ENCODE results near the gene ZRSR2. TPM values are rescaled to one million over a fixed set of nuclear protein-coding genes. Genes with fewer than 3 reads are reported as not detected.
"Not testable (repeated sequence)": the region's sequence is repeated elsewhere in the genome, so short reads cannot be mapped to it uniquely, and the experiment has no call there.

The ZRSR2 gene
- total RNA-seq, 1 donor from 2014 or later = 9.5 TPM

DNA sequence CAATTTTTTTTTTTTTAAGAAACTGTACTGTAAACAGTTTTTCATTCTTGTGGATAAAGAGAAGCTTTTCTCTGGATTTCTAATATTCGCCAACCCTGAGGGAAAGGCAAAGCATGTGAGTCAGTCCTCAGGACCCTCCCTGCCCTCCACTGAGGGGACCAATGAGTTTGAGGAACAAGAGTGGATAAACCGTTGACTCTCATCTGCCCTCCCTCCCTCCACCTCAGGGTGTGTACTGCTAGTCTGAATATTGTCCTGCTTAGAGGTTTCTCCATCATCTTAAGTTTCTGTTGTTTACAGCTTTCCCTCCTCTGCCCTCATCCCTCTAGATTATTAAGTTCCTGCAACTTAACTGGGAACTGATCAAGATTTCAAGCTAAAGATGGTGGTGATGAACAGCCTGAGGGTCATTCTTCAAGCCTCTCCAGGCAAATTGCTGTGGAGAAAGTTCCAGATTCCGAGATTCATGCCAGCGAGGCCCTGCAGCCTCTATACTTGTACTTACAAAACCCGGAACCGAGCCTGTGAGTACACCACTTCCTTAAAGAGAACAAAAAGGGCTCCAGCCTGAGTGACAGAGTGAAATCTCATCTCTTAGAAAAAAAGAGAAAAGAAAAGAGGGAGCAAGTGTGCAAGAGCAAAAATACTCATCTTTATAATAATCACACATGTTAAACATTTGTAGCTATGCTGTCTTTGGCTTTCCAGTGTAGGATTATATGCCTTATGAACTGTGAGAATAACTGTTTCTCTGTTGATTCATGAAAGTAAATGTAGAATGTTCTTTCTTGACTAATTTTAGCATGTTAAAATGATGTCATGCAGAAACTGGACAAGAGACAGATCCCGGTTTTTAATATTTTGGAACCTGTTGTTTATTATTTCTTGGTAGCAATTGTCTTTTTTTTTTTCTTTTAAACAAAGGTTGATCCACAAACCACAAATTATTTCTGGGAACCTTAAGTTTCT lies 40.4 kb upstream of the ZRSR2 start:
- DNase-seq = no peak
- intact Hi-C loops (cut with DNase I) = no loop called here
- Histone ChIP-seq H3K9me3 (no peaks in the 10 kb centered on the region), H3K36me3 (no peaks in the 10 kb centered on the region), H3K27me3 (no peaks in the 10 kb centered on the region), H3K4me3 (no peak overlapping the region), H3K27ac (peak overlapping the region; percentile 83), H3K4me1 (peaks cover 17% of the 10 kb centered on the region)
- peak; percentile 74 for ATAC-seq
- TF ChIP-seq, protein P1, sequence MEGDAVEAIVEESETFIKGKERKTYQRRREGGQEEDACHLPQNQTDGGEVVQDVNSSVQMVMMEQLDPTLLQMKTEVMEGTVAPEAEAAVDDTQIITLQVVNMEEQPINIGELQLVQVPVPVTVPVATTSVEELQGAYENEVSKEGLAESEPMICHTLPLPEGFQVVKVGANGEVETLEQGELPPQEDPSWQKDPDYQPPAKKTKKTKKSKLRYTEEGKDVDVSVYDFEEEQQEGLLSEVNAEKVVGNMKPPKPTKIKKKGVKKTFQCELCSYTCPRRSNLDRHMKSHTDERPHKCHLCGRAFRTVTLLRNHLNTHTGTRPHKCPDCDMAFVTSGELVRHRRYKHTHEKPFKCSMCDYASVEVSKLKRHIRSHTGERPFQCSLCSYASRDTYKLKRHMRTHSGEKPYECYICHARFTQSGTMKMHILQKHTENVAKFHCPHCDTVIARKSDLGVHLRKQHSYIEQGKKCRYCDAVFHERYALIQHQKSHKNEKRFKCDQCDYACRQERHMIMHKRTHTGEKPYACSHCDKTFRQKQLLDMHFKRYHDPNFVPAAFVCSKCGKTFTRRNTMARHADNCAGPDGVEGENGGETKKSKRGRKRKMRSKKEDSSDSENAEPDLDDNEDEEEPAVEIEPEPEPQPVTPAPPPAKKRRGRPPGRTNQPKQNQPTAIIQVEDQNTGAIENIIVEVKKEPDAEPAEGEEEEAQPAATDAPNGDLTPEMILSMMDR (IDR thresholded peaks at IDR 0.05) = no peak

DNA sequence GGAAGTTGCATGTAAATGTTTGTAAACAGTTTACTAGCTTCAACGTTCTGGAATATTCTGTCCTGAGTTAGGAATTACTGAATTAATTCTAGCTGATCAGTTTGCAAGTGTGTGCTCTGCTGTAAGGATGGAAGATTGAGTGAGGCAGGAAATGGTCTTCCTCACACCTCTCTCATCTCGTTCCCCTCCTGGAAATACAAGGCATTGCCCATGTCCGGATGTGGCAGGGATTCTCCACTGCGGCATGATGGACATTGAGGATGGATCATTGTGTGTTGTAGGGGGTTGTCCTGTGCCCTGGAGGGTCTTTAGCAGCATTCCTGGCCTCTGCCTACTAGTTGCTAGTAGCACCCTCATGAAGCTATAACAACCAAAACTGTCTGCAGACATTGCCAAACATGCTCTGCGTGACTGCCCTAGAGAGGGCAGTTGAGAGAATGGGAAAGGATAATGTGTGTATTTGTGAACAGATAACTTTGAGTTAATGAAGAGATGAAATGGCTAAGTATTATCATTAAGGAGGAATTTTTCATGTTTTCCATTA lies 39.6 kb upstream of the ZRSR2 start:
- Histone ChIP-seq H3K27me3 (no peaks in the 10 kb centered on the region), H3K36me3 (no peaks in the 10 kb centered on the region), H3K9me3 (no peaks in the 10 kb centered on the region), H3K4me3 (no peak overlapping the region), H3K27ac (peak overlapping the region; percentile 83), H3K4me1 (peaks cover 17% of the 10 kb centered on the region)
- intact Hi-C loops (cut with DNase I) = no loop called here
- DNase-seq (no peak), ATAC-seq (no peak)
- TF ChIP-seq, protein P1 (IDR thresholded peaks at IDR 0.05) = no peak

- DNase-seq = no peak
- ATAC-seq = peak; percentile 55
- no peaks in the 10 kb centered on the region for H3K27me3 ChIP-seq
- H3K36me3 ChIP-seq = no peaks in the 10 kb centered on the region
- no peak overlapping the region for H3K4me3 ChIP-seq
- TF ChIP-seq, protein P1 (IDR thresholded peaks at IDR 0.05) = no peak
- peak overlapping the region; percentile 83 for H3K27ac ChIP-seq
- intact Hi-C loops (cut with DNase I) = no loop called here
- H3K9me3 ChIP-seq = no peaks in the 10 kb centered on the region
- H3K4me1 ChIP-seq = peaks cover 17% of the 10 kb centered on the region
These were observed 39.0 kb upstream of the ZRSR2 start for GRCh38 chrX:15751155-15751819.

- ATAC-seq (no peak), DNase-seq (no peak)
- TF ChIP-seq, protein P1 (IDR thresholded peaks at IDR 0.05) = no peak
- Histone ChIP-seq H3K27ac (no peak overlapping the region), H3K4me1 (peaks cover 12% of the 10 kb centered on the region), H3K36me3 (no peaks in the 10 kb centered on the region), H3K27me3 (no peaks in the 10 kb centered on the region), H3K4me3 (no peak overlapping the region), H3K9me3 (no peaks in the 10 kb centered on the region)
- intact Hi-C loops (cut with DNase I) = no loop called here
These were observed 35.2 kb upstream of the ZRSR2 start for GRCh38 chrX:15755091-15755490.

DNA sequence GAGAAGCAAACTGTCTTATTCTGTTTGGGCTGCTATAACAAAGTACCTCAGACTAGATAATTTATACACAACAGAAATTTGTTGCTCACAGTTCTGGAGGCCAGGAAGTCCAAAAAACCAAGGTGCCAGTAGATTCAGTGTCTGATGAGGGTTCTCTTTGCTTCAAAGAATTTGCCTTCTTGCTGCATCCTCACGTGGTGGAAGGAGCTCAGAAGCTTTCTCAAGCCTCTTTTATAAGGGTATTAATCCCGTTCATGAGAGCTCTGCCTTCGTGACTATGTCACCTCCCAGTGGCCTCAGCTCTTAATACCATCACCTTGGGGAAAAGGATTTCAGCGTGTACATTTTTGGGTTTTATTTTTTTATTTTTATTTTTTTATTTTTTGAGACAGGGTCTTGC lies 32.1 kb upstream of the ZRSR2 start:
- intact Hi-C loops (cut with DNase I) = no loop called here
- TF ChIP-seq, protein P1 (IDR thresholded peaks at IDR 0.05) = no peak
- H3K36me3 ChIP-seq = no peaks in the 10 kb centered on the region
- H3K27me3 ChIP-seq = no peaks in the 10 kb centered on the region
- H3K4me3 ChIP-seq = no peak overlapping the region
- no peak overlapping the region for H3K27ac ChIP-seq
- DNase-seq = no peak
- no peaks in the 10 kb centered on the region for H3K4me1 ChIP-seq
- no peak for ATAC-seq
- H3K9me3 ChIP-seq = no peaks in the 10 kb centered on the region

- DNase-seq; H3K4me1 ChIP-seq; H3K4me3 ChIP-seq; H3K9me3 ChIP-seq; H3K27me3 ChIP-seq; H3K27ac ChIP-seq; ATAC-seq; intact Hi-C loops (cut with DNase I); H3K36me3 ChIP-seq: not testable (repeated sequence)
These were observed 30.4 kb upstream of the ZRSR2 start for GRCh38 chrX:15759886-15760285.
